Measurements from ENCODE around the gene PDCD1. TPM values are rescaled to one million over a fixed set of nuclear protein-coding genes. Genes with fewer than 3 reads are reported as not detected.

The PDCD1 gene
- total and polyA plus RNA-seq, 12 donors, result 1.3 to 14.2 (median 3.2) TPM

GRCh38 chr2:241852981-241853631 is 5.6 kb downstream of the PDCD1 start:
- no peak for DNase-seq
- H3K36me3 ChIP-seq, result no peaks in the 10 kb centered on the region
- no peaks in the 10 kb centered on the region for H3K9me3 ChIP-seq
- no peak for TF ChIP-seq CTCF (IDR thresholded peaks at IDR 0.05)
- H3K27ac ChIP-seq, result peak overlapping the region in 2 of 10 donors; percentile 69 to 70
- H3K27me3 ChIP-seq, result no peaks in the 10 kb centered on the region
- ATAC-seq, result no peak
- peaks cover 8 to 22% (median 17%) of the 10 kb centered on the region in 9 donors for H3K4me1 ChIP-seq
- H3K4me3 ChIP-seq, result no peak overlapping the region
- intact Hi-C loops (cut with DNase I), result loop anchor here in 1 of 10 donors (10.0 kb wide), 1 partner anchor 118 kb away; the partner anchor contains the start of gene D2HGDH
- WGBS, 2 donors, result 93 to 98% methylated on average over 10 of the region's 10 CpGs

DNA sequence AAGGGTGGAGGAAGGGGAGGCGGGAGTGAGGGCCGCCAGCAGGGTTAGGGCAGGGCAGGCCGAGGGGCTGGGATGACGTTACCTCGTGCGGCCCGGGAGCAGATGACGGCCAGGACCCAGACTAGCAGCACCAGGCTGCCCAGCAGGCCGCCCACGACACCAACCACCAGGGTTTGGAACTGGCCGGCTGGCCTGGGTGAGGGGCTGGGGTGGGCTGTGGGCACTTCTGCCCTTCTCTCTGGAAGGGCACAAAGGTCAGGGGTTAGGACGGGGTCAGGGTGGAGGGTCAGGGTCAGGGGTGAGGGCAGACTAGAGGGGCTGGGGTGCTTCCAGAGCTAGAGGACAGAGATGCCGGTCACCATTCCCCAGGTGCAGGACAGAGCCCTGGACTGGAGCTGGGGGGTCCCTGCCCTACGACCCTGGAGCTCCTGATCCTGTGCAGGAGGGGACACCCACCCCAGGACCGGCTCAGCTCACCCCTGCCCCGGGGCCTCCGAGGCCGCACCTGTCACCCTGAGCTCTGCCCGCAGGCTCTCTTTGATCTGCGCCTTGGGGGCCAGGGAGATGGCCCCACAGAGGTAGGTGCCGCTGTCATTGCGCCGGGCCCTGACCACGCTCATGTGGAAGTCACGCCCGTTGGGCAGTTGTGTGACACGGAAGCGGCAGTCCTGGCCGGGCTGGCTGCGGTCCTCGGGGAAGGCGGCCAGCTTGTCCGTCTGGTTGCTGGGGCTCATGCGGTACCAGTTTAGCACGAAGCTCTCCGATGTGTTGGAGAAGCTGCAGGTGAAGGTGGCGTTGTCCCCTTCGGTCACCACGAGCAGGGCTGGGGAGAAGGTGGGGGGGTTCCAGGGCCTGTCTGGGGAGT is 6.3 kb downstream of the PDCD1 start:
- WGBS, 2 donors, result 93 to 94% methylated on average over 39 of the region's 39 CpGs
- ATAC-seq (no peak), DNase-seq (no peak)
- intact Hi-C loops (cut with DNase I), result loop anchor here in 1 of 10 donors (10.0 kb wide), 1 partner anchor 118 kb away; the partner anchor contains the start of gene D2HGDH
- H3K9me3 ChIP-seq, result no peaks in the 10 kb centered on the region
- no peak overlapping the region for H3K4me3 ChIP-seq
- no peak for TF ChIP-seq CTCF (IDR thresholded peaks at IDR 0.05)
- peaks cover 8 to 22% (median 17%) of the 10 kb centered on the region in 9 donors for H3K4me1 ChIP-seq
- H3K27me3 ChIP-seq, result no peaks in the 10 kb centered on the region
- no peaks in the 10 kb centered on the region for H3K36me3 ChIP-seq
- H3K27ac ChIP-seq, result no peak overlapping the region

DNA sequence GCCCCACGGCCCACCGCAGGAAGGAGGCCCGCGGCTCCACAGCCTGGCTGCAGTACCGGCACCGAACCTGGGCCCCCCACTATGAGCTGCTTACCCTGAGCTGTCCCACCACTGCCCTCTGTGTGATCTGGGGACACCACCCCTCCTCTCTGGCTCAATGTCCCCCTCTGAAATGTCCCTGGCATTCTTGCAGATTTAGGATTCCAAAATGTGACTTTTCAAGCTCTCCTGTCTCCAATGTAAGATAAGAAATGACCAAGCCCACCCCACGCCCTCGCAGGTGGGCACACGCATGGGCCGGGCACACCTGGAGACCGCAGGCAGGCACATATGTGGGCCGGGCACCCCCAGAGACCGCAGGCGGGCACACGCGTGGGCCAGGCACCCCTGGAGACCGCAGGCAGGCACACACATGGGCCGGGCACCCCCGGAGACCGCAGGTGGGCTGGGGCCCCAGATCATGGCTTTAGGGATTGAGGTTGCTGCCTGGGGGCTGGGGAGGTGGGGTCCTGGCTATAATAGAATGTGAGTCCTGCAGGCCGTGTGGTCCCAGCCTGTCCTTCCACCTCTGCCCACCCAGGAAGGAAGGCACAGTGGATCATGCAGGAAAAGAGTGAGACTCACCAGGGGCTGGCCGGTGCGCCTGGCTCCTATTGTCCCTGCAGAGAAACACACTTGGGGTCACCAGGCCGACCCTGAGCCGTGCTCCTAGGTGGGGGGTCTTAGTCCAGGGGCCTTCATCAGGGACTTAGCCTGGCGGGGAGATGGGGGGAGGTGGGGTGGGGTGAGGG is 7.2 kb downstream of the PDCD1 start:
- Histone ChIP-seq H3K4me1 (peaks cover 8 to 22% (median 17%) of the 10 kb centered on the region in 9 donors), H3K36me3 (no peaks in the 10 kb centered on the region), H3K9me3 (no peaks in the 10 kb centered on the region), H3K27me3 (peaks cover 0 to under 1% (median 0%) of the 10 kb centered on the region in 7 donors), H3K27ac (no peak overlapping the region), H3K4me3 (no peak overlapping the region)
- ATAC-seq (no peak), DNase-seq (no peak)
- TF ChIP-seq CTCF (IDR thresholded peaks at IDR 0.05), result no peak
- intact Hi-C loops (cut with DNase I), result loop anchor here in 1 of 10 donors (10.0 kb wide), 1 partner anchor 117 kb away; the partner anchor contains the start of gene D2HGDH
- 89 to 94% methylated on average over 26 of the region's 26 CpGs for WGBS, 2 donors
